Transverse colon (tissue), 4 donors: ENCODE results near the gene GALNT17.

ENCODE experiments used
- POLR2A ChIP-seq: fragments of 450-650 bp; IDR thresholded peaks from one replicate; pipeline ENCODE4 v1.6.1; 2016; ENCODE audit warnings: antibody characterized with exemption, mild to moderate bottlenecking, moderate library complexity
- POLR2AphosphoS5 ChIP-seq, 3 donors: sonication (generic); formaldehyde crosslinking; IDR thresholded peaks; one replicate each; pipeline ENCODE4 v1.6.1; 2016; ENCODE audit warnings: antibody characterized with exemption in 3 of 3
- TF ChIP-seq, protein P1 (sequence below), 5 experiments: fragments of 200-600 bp in 3 of 5; fragments of 450-650 bp in 2 of 5; sonication (generic) in 3 of 5; IDR thresholded peaks; 1 replicate in 2 of 5; 2 replicates in 3 of 5; pipeline ENCODE4 v1.5.1; 2016 to 2017; ENCODE audit warnings: antibody characterized with exemption in 5 of 5, inconsistent platforms in 3 of 5, mild to moderate bottlenecking in 2 of 5, moderate library complexity in 1 of 5

DNA sequence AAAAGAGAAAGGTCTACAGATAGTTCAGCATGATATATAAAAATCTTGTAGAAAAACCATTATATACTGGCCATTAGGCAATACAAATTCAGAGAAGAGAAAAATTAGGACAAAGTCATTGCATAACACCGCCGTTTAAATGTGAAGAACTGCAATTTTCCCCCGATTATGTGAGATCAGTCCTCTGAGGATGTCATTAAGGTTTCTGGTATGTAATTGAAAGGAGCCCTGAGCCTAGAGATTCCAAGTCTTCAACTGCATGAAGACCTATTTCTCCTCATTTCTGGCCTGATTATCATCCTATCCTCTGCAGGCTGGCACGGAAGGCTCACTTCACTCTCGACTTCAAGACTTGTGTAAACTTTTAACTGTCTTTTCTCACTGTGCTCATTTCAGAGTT is 395.3 kb downstream of the GALNT17 start:
- TF ChIP-seq, protein P1, sequence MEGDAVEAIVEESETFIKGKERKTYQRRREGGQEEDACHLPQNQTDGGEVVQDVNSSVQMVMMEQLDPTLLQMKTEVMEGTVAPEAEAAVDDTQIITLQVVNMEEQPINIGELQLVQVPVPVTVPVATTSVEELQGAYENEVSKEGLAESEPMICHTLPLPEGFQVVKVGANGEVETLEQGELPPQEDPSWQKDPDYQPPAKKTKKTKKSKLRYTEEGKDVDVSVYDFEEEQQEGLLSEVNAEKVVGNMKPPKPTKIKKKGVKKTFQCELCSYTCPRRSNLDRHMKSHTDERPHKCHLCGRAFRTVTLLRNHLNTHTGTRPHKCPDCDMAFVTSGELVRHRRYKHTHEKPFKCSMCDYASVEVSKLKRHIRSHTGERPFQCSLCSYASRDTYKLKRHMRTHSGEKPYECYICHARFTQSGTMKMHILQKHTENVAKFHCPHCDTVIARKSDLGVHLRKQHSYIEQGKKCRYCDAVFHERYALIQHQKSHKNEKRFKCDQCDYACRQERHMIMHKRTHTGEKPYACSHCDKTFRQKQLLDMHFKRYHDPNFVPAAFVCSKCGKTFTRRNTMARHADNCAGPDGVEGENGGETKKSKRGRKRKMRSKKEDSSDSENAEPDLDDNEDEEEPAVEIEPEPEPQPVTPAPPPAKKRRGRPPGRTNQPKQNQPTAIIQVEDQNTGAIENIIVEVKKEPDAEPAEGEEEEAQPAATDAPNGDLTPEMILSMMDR (IDR thresholded peaks at IDR 0.05), result no peak
- TF ChIP-seq POLR2A, result no peak
- no peak for TF ChIP-seq POLR2AphosphoS5 (IDR thresholded peaks at IDR 0.05)
